OCI-M1 (cell line): Measurements from ENCODE around the gene SLC25A30.
"Not testable (repeated sequence)": the region's sequence is repeated elsewhere in the genome, so short reads cannot be mapped to it uniquely, and the experiment has no call there.

Experiments used
- DNase-seq: peaks from one replicate; lab custom pipeline; 2025; lab: John Stamatoyannopoulos, UW

Gene SLC25A30

GRCh38 chr13:45367358-45367757 lies 50.8 kb downstream of the SLC25A30 start:
- peak; percentile 82 for DNase-seq

- DNase-seq, result no peak
Observed at GRCh38 chr13:45365558-45365885, 52.7 kb downstream of the SLC25A30 start.

- no peak for DNase-seq
Observed at GRCh38 chr13:45364876-45365557, 53.2 kb downstream of the SLC25A30 start.

- DNase-seq, result peak; percentile 26
Observed at GRCh38 chr13:45362939-45363338, 55.2 kb downstream of the SLC25A30 start.

GRCh38 chr13:45361596-45362206 lies 56.5 kb downstream of the SLC25A30 start:
- DNase-seq, result no peak

- no peak for DNase-seq
Observed at GRCh38 chr13:45356966-45357672, 61.1 kb downstream of the SLC25A30 start.

- DNase-seq, result no peak
Observed at GRCh38 chr13:45353895-45354294, 64.3 kb downstream of the SLC25A30 start.

- DNase-seq, result no peak
Observed at GRCh38 chr13:45352031-45352430, 66.1 kb downstream of the SLC25A30 start.

- no peak for DNase-seq
Observed at GRCh38 chr13:45350152-45350551, 68.0 kb downstream of the SLC25A30 start.

- no peak for DNase-seq
Observed at GRCh38 chr13:45349438-45349837, 68.7 kb downstream of the SLC25A30 start.

GRCh38 chr13:45344064-45344463 lies 74.1 kb downstream of the SLC25A30 start:
- DNase-seq, result not testable (repeated sequence)
